ENCODE measurements around the gene UBR2. TPM values are rescaled to one million over a fixed set of nuclear protein-coding genes. Genes with fewer than 3 reads are reported as not detected.

The UBR2 gene
- 10 to 100 TPM; 23.9 to 28.1 TPM for total RNA-seq

DNA sequence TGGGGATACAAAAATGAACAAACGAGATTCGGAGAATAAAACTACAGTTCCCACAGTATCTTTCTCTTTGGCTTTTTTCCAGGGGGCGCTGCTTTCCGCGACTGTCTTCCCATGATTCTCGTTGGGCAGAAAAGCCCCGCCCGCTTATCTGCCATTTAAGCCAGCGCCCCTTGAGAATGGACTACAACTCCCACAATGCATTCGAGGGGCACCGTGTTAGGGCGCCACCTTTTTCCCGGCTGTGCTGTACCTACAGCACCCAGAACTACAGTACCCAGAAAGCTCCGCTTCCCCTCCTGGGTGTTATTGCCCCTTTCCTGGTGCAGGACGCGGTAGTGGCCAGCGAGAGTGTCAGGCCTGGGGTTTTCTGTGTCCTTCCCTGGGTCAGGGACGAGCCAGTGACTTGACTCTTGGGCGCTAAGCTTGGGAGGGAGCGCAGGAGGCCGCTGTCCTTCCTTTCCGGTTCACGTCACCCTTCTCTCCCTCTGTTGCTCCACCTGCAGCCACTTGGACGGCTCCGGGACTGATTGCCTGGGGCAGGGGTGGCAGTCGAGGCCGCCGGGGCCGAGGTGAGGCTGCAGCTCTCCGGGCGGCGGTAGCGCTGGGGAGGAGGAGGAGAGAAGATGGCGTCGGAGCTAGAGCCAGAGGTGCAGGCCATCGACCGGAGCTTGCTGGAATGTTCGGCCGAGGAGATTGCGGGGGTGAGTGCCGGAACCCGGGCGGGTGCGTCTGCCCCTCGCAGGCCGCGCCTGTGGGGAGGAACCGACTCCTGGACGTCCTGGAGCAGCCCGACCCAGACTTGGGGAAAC, at the start of gene UBR2:
Gene UBR2 (plus strand): TSS at position 333 of the 809 bp plus-strand sequence. CDS start 291 bp downstream, at position 624.
- no peaks in the 10 kb centered on the region for H3K9me3 Mint-ChIP-seq (ENCODE audit: low read depth)
- peak within 1 kb of the TSS; percentile 97 for H3K4me3 Mint-ChIP-seq
- ChIA-PET POLR2A (interaction anchor here (0.5 to 1.4 kb wide), 12 partner anchors 8 to 540 kb away, joined by 3 to 5 read pairs (median 3); partner anchors contain the start of gene RPL7L1), CTCF (interaction anchor here (0.5 to 3.4 kb wide), 25 partner anchors 9 to 1618 kb away, joined by 3 to 31 read pairs (median 3); partner anchors contain the start of genes CUL7, PEX6 and TBCC)
- intact Hi-C loops (cut with DNase I, micrococcal nuclease): loop anchor here (1.0 to 10.0 kb wide), 14 partner anchors 182 to 829 kb away; partner anchors contain the start of genes BICRAL (in 2 of the 2), MRPS10 (in 2 of the 2), TOMM6 (in 2 of the 2) and BYSL (in 1 of the 2)
- H3K4me1 Mint-ChIP-seq: peaks cover 31% of the 10 kb centered on the region
- peaks cover 24% of the 10 kb centered on the region for H3K36me3 Mint-ChIP-seq (ENCODE audit: low read depth)
- DNase-seq: peak; percentile 97
- ATAC-seq: peak; percentile 97
- H3K27ac Mint-ChIP-seq: peak within 1 kb of the TSS; percentile 95
- H3K27me3 Mint-ChIP-seq: no peaks in the 10 kb centered on the region

DNA sequence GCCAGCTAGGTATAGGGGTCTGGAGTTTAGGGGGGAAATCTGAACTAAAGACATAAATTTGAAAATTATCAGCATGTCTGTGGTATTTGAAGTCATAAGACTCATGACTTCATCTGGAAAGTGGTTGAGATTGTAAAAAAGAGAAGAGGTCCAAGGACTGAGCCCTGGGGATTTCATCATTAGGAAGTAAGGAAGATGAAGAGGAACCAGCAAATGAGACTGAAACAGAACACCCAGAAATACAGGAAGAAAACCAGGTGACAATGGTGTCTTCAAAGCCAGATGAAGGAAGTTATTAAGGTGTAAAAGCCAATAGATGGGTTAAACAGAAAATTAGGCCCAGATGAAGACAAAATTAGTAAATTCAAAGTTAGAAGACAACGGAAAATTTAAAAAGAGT, 49.1 kb upstream of the UBR2 start:
- DNase-seq: no peak
- intact Hi-C loops (cut with DNase I, micrococcal nuclease): no loop called here
- peaks cover under 1% of the 10 kb centered on the region for H3K9me3 Mint-ChIP-seq (ENCODE audit: low read depth)
- no peak overlapping the region for H3K4me3 Mint-ChIP-seq
- no peak for ATAC-seq
- H3K27ac Mint-ChIP-seq: no peak overlapping the region
- ChIA-PET CTCF (no interaction called here), POLR2A (no interaction called here)
- H3K27me3 Mint-ChIP-seq: no peaks in the 10 kb centered on the region
- H3K4me1 Mint-ChIP-seq: peaks cover 7% of the 10 kb centered on the region
- H3K36me3 Mint-ChIP-seq (ENCODE audit: low read depth): peaks cover under 1% of the 10 kb centered on the region

DNA sequence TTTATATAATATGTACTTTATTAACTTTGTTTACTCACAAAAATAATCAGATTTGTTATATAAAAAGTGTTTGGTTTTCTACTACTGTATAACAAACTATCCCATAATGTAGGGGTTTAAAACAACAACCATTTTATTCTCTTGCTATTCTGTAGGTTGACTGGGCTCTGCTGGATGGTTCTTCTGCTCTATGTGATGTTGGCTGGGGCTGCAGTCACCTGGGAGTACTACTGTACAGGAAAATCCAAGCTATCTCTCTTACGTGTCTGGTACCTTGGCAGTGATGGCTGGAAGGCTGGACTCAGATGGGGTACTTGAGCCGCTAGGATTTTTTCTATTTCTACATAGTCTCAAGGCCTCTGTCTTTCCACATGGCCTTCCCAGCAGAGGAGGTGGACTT, 44.0 kb upstream of the UBR2 start:
- CTCF ChIA-PET: interaction anchor here (0.6 to 5.0 kb wide), 3 partner anchors 11 to 41 kb away, joined by 3 to 25 read pairs (median 3); no protein-coding TSS in a partner anchor
- intact Hi-C loops (cut with DNase I, micrococcal nuclease): loop anchor here (1.0 to 5.0 kb wide), 3 partner anchors 69 to 177 kb away; partner anchors contain the start of gene TRERF1 (in 1 of the 2)
- Mint-ChIP-seq H3K36me3 (ENCODE audit: low read depth) (peaks cover 4% of the 10 kb centered on the region), H3K4me1 (peaks cover 24% of the 10 kb centered on the region), H3K4me3 (no peak overlapping the region), H3K27ac (no peak overlapping the region), H3K27me3 (no peaks in the 10 kb centered on the region), H3K9me3 (ENCODE audit: low read depth) (peaks cover 7% of the 10 kb centered on the region)
- POLR2A ChIA-PET: interaction anchor here (0.8 kb wide), 1 partner anchor 42 kb away, joined by 5 read pairs; no protein-coding TSS in a partner anchor
- DNase-seq: no peak
- no peak for ATAC-seq

DNA sequence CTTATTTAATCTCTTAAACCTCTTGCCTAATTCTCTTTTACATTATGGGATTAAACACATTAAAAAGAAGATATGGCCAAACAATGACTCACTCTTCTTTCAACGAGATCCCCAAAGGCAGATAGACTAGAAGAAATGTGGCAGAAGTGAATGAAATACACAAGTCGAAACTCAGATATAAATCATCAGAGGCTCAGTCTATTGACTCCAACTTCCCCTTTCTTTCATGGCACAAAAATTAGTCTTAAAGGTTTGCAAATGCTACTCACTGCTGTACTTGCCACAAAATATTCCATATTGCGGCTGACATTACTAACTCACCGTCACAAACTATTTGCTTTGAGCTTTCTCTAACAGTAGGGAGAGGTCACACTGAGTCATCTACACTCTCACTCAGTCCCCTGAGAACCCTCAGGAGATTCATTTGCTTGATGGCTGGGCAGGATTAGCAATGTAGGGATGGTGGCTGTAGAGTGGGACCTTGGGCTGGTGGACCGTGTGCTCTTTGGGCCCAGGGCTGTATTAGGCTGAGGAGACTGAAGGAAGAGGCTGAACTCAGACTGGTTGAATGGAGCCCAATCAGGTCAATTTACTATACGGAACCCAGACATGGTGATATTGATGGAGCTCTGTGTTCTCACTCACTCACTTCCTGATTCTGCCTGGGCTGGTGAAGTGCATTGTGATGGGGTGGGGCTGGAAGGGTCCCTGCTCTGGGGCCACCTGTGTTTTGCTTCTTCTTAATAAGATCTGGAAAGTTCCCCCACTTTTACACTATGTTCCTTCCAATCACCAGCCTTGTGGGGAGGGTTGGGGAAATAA, 42.8 kb upstream of the UBR2 start:
- DNase-seq (peak; percentile 49), ATAC-seq (peak; percentile 97)
- Mint-ChIP-seq H3K9me3 (ENCODE audit: low read depth) (peaks cover 7% of the 10 kb centered on the region), H3K4me1 (peaks cover 24% of the 10 kb centered on the region), H3K27ac (peak overlapping the region; percentile 76), H3K36me3 (ENCODE audit: low read depth) (peaks cover 4% of the 10 kb centered on the region), H3K27me3 (no peaks in the 10 kb centered on the region), H3K4me3 (no peak overlapping the region)
- POLR2A ChIA-PET: interaction anchor here (0.7 to 1.3 kb wide), 5 partner anchors 15 to 181 kb away, joined by 3 to 10 read pairs (median 5); no protein-coding TSS in a partner anchor
- CTCF ChIA-PET: interaction anchor here (0.6 to 5.0 kb wide), 10 partner anchors 8 to 133 kb away, joined by 3 to 25 read pairs (median 4); no protein-coding TSS in a partner anchor
- intact Hi-C loops (cut with DNase I, micrococcal nuclease): loop anchor here (1.0 to 5.0 kb wide), 5 partner anchors 16 to 181 kb away; partner anchors contain the start of gene TRERF1 (in 1 of the 2)

DNA sequence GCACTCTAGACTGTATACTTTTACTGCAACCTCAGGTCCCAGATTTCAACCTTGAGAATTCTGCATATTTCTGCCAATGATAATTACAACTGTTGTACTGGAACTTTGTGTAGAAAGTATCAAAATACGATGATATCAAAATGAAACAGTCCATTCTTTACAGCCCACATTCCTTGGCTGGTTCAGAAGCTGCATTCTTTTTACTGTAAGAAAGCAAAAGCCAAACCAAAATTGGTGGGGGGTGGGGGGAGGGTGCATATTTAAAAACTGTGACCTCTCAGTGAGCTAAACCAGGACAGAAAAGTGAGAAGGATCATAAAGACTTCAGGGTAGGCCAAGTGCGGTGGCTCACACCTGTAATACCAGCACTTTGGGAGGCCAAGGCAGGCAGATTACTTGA, 41.8 kb upstream of the UBR2 start:
- intact Hi-C loops (cut with DNase I, micrococcal nuclease): loop anchor here in 1 of 2 experiments (5.0 kb wide), 1 partner anchor 180 kb away; no protein-coding TSS in a partner anchor
- POLR2A ChIA-PET: no interaction called here
- no peak for DNase-seq
- no peaks in the 10 kb centered on the region for H3K27me3 Mint-ChIP-seq
- H3K27ac Mint-ChIP-seq: no peak overlapping the region
- H3K36me3 Mint-ChIP-seq (ENCODE audit: low read depth): peaks cover 4% of the 10 kb centered on the region
- H3K4me1 Mint-ChIP-seq: peaks cover 24% of the 10 kb centered on the region
- CTCF ChIA-PET: interaction anchor here (0.6 to 5.0 kb wide), 7 partner anchors 10 to 184 kb away, joined by 3 to 25 read pairs (median 4); no protein-coding TSS in a partner anchor
- peaks cover 7% of the 10 kb centered on the region for H3K9me3 Mint-ChIP-seq (ENCODE audit: low read depth)
- no peak for ATAC-seq
- H3K4me3 Mint-ChIP-seq: no peak overlapping the region

DNA sequence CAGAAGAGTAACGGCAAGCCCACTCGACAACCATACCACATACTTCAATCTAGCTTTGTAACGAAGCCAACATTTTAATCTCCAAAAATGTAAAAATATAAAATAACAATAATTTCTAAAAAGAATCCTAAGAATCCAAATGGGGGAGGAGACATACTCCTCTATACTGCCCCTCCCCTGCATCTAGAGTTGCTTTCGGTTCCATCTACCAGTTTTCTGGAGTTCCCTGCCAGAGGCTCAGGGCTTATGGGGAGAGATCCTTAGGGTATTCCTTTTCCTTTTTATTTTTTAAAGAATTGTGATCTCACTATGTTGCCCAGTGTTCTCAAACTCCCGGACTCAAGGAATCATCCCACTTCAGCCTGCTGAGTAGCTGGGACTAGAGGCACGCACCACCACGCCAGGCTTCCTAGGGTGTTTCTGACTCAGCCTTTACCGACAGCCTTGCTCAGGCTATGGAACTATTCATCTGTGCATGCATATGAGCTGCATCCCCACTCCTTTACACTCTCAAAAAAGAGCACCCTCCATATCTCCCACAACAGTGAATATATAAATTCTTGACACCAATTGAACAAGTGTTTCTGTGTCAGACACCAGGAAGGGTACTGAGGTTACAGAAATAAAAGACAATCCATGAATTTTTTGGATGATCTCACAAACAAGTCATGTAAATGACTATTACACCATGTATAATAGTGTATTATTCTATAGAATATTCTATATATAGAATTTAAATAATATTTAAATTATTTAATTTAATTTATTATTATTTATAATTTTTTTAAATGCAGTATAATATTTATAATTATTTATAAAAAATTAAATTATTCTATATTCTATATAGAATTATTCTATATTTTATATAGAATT, 40.7 kb upstream of the UBR2 start:
- Mint-ChIP-seq H3K9me3 (ENCODE audit: low read depth) (peaks cover 7% of the 10 kb centered on the region), H3K27me3 (no peaks in the 10 kb centered on the region), H3K36me3 (ENCODE audit: low read depth) (peaks cover 4% of the 10 kb centered on the region), H3K4me3 (no peak overlapping the region), H3K27ac (no peak overlapping the region), H3K4me1 (peaks cover 24% of the 10 kb centered on the region)
- no peak for ATAC-seq
- CTCF ChIA-PET: interaction anchor here (5.0 kb wide), 1 partner anchor 24 kb away, joined by 25 read pairs; no protein-coding TSS in a partner anchor
- DNase-seq: no peak
- intact Hi-C loops (cut with DNase I, micrococcal nuclease): loop anchor here in 1 of 2 experiments (5.0 kb wide), 1 partner anchor 181 kb away; no protein-coding TSS in a partner anchor
- POLR2A ChIA-PET: no interaction called here

DNA sequence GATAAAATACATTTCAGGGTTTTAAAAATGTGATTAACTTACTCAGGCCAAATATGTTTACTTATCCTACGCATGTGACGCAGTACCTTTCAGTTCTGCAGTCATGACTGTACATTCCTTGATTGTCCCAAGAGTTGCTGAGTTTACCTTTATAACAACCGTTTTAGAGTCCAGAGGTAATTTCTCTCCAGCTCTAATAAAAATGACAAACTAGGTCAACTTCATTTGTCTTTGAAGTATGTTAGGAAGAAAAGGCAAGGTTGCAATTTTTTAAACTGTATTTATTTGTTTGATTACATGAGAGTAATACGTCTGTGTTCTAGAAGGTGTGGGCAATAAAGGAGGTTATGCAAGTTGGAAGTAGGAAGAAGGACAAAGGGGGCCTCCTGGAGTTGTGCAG, 38.6 kb upstream of the UBR2 start:
- H3K4me1 Mint-ChIP-seq: peaks cover 22% of the 10 kb centered on the region
- CTCF ChIA-PET: no interaction called here
- POLR2A ChIA-PET: no interaction called here
- no peaks in the 10 kb centered on the region for H3K27me3 Mint-ChIP-seq
- H3K27ac Mint-ChIP-seq: no peak overlapping the region
- ATAC-seq (no peak), DNase-seq (no peak)
- no peak overlapping the region for H3K4me3 Mint-ChIP-seq
- no peaks in the 10 kb centered on the region for H3K36me3 Mint-ChIP-seq (ENCODE audit: low read depth)
- H3K9me3 Mint-ChIP-seq (ENCODE audit: low read depth): peaks cover 2% of the 10 kb centered on the region
- intact Hi-C loops (cut with DNase I, micrococcal nuclease): no loop called here

DNA sequence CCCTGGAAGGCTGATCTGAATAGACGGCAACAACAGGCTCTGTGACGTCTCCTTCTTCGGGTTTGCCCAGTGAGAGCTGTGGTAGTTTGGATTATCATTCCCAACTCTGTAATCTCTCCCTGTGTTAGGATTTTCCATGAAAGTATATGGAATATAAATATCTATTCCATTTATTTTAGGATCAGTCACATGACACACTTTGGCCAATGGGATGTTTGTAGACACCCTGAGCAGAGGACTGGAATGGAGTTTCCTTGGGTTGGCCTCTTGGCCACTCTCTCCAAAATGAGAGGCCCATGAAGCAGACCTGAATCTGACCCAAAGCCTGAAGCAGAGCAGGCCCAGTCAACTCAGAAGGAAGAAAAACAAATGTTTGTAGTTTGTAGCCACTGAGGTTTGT, 37.2 kb upstream of the UBR2 start:
- Mint-ChIP-seq H3K27me3 (peaks cover 2% of the 10 kb centered on the region), H3K4me3 (no peak overlapping the region), H3K9me3 (ENCODE audit: low read depth) (no peaks in the 10 kb centered on the region), H3K27ac (no peak overlapping the region), H3K36me3 (ENCODE audit: low read depth) (no peaks in the 10 kb centered on the region), H3K4me1 (peaks cover 9% of the 10 kb centered on the region)
- POLR2A ChIA-PET: no interaction called here
- no peak for ATAC-seq
- intact Hi-C loops (cut with DNase I, micrococcal nuclease): no loop called here
- DNase-seq: no peak
- CTCF ChIA-PET: no interaction called here

DNA sequence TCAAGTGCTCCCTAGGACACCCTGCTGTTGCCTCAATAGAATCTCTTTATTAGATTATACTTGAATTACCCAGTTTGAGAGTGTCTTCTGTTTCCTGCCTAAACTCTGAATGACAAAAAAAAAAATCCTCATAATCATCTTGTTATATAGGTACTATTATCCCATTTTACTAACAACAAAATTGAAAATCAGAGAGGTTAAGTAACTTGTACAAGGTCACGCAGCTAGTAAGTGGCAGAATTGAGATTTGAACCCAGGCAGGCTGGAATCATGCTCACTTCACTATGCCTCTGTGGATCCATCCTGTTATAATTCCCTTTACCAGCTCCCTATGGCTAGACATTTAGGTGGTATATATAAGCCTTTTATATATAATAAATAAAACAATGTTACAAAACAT, 36.6 kb upstream of the UBR2 start:
- Mint-ChIP-seq H3K27ac (no peak overlapping the region), H3K36me3 (ENCODE audit: low read depth) (no peaks in the 10 kb centered on the region), H3K4me1 (peaks cover 3% of the 10 kb centered on the region), H3K9me3 (ENCODE audit: low read depth) (no peaks in the 10 kb centered on the region), H3K4me3 (no peak overlapping the region), H3K27me3 (peaks cover 2% of the 10 kb centered on the region)
- intact Hi-C loops (cut with DNase I, micrococcal nuclease): no loop called here
- DNase-seq: no peak
- CTCF ChIA-PET: no interaction called here
- POLR2A ChIA-PET: no interaction called here
- no peak for ATAC-seq

DNA sequence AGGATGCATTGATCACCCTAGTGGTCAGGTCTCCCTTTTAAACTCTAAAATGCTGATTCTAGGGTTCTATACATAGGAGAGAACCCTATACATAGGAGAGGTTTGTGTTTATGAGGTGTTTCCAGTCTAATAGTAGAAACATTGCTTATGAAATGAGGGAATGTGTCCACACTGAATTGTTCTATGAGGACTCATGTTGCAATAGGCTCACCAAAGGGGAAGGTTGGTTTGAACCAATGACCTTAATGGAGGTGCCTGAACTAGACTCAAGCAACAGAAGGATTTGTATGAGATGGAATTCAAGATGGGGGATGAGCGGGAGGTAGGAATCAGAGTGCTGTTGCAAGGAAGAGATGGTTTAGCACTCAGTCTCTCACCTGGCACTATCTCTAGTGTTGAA, 33.5 kb upstream of the UBR2 start:
- intact Hi-C loops (cut with DNase I, micrococcal nuclease): loop anchor here (5.0 kb wide), 2 partner anchors 78 to 268 kb away; partner anchors contain the start of gene TRERF1 (in 1 of the 2)
- CTCF ChIA-PET: interaction anchor here (1.6 to 2.0 kb wide), 2 partner anchors 10 to 194 kb away, joined by 3 to 5 read pairs; no protein-coding TSS in a partner anchor
- Mint-ChIP-seq H3K9me3 (ENCODE audit: low read depth) (no peaks in the 10 kb centered on the region), H3K4me1 (no peaks in the 10 kb centered on the region), H3K4me3 (no peak overlapping the region), H3K36me3 (ENCODE audit: low read depth) (no peaks in the 10 kb centered on the region), H3K27me3 (peaks cover 2% of the 10 kb centered on the region), H3K27ac (no peak overlapping the region)
- POLR2A ChIA-PET: no interaction called here
- ATAC-seq (no peak), DNase-seq (no peak)

All from activated CD4-positive, alpha-beta T cell treated with anti-CD3 and anti-CD28 coated beads for 36 hours (primary cell).